Ascending aorta (tissue), 2 donors: ENCODE data around the gene MS4A2. TPM values are rescaled to one million over a fixed set of nuclear protein-coding genes. Genes with fewer than 3 reads are reported as not detected.

ENCODE experiments used
- DNase-seq, 2 donors: peaks; one replicate each; pipeline ENCODE4 v3.0.0-alpha.2; 2019; ENCODE audit warnings: low spot score in 2 of 2
- H3K27ac ChIP-seq, 2 donors: fragments of 200-600 bp; sonication (generic); one replicate each; pipeline ENCODE4 v1.5.1; 2016 to 2017; ENCODE audit warnings: mild to moderate bottlenecking in 1 of 2
- H3K27me3 ChIP-seq: fragments of 200-600 bp; sonication (generic); one replicate; pipeline ENCODE4 v1.5.1; 2017
- H3K36me3 ChIP-seq, 2 donors: fragments of 200-600 bp; sonication (generic); one replicate each; pipeline ENCODE4 v1.5.1; 2016
- H3K4me1 ChIP-seq, 2 donors: fragments of 200-600 bp; sonication (generic); one replicate each; pipeline ENCODE4 v1.5.1; 2016 to 2017; ENCODE audit warnings: mild to moderate bottlenecking in 1 of 2
- H3K4me3 ChIP-seq, 2 donors: fragments of 200-600 bp; sonication (generic); one replicate each; pipeline ENCODE4 v1.5.1; 2016 to 2017; ENCODE audit warnings: mild to moderate bottlenecking in 1 of 2
- H3K9me3 ChIP-seq, 2 donors: fragments of 200-600 bp; sonication (generic); one replicate each; pipeline ENCODE4 v1.5.1; 2016
- intact Hi-C: fragments of 100-400 bp; cut with DNase I; formaldehyde crosslinking; loops from one replicate; pipeline ENCODE4 v1.15.1; 2023
- total RNA-seq: library from RNA; depleted of rRNA; stranded (reverse); fragments of >200 nt; gene quantifications from one replicate; pipeline ENCODE4 v1.1.0, GENCODE V29; 2016
- TF ChIP-seq, protein P1 (sequence below), 3 experiments: fragments of 200-600 bp in 2 of 3; fragments of 450-650 bp in 1 of 3; sonication (generic) in 2 of 3; IDR thresholded peaks; one replicate each; pipeline ENCODE4 v1.5.1; 2016 to 2019; ENCODE audit warnings: antibody characterized with exemption in 3 of 3, mild to moderate bottlenecking in 1 of 3, moderate library complexity in 1 of 3

MS4A2 gene
- total RNA-seq, 1 donor from 2014 or later = not detected

DNA sequence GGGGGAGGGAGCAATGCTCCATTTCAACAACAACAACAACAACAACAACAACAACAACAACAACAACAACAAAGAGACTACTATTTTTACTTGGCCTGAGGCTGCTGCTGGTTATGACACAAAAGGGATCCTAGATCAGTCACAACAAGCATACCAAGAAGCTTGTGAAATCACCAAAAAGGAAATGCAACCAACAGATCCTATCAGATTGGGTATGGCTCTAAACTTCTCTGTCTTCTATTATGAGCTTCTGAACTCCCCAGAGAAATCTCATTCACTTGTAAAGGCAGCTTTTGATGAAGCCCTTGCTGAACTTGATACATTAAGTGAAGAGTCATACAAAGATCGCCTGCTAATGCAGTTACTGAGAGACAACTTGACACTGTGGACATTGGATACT, 10.5 kb upstream of the MS4A2 start:
- intact Hi-C loops = no loop called here
- Histone ChIP-seq H3K27me3 (no peaks in the 10 kb centered on the region), H3K4me1 (no peaks in the 10 kb centered on the region), H3K4me3 (no peak overlapping the region), H3K36me3 (no peaks in the 10 kb centered on the region), H3K9me3 (no peaks in the 10 kb centered on the region), H3K27ac (no peak overlapping the region)
- TF ChIP-seq, protein P1, sequence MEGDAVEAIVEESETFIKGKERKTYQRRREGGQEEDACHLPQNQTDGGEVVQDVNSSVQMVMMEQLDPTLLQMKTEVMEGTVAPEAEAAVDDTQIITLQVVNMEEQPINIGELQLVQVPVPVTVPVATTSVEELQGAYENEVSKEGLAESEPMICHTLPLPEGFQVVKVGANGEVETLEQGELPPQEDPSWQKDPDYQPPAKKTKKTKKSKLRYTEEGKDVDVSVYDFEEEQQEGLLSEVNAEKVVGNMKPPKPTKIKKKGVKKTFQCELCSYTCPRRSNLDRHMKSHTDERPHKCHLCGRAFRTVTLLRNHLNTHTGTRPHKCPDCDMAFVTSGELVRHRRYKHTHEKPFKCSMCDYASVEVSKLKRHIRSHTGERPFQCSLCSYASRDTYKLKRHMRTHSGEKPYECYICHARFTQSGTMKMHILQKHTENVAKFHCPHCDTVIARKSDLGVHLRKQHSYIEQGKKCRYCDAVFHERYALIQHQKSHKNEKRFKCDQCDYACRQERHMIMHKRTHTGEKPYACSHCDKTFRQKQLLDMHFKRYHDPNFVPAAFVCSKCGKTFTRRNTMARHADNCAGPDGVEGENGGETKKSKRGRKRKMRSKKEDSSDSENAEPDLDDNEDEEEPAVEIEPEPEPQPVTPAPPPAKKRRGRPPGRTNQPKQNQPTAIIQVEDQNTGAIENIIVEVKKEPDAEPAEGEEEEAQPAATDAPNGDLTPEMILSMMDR (IDR thresholded peaks at IDR 0.05) = no peak
- no peak for DNase-seq

DNA sequence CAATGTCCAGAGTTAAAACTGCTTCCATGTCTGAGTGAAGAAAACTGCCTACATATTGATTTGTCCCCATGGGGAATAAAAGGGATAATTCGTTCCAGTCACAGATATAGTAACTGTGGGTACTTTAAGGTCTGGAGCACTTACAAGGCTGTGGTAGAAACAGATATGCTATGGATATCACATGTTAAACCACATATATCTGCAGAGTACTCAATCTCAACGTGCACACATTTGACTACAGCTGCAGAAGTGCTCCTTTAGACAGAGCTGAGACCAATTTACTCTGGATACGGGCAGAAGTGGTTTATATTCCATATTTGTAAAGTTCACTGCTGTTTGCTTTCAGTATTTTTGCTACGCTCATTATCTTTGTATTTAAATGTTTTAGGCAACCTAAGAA, 9.7 kb upstream of the MS4A2 start:
- H3K27me3 ChIP-seq = no peaks in the 10 kb centered on the region
- TF ChIP-seq, protein P1 (IDR thresholded peaks at IDR 0.05) = no peak
- no peaks in the 10 kb centered on the region for H3K9me3 ChIP-seq
- no peak for DNase-seq
- no peaks in the 10 kb centered on the region for H3K36me3 ChIP-seq
- H3K4me3 ChIP-seq = no peak overlapping the region
- no peaks in the 10 kb centered on the region for H3K4me1 ChIP-seq
- no peak overlapping the region for H3K27ac ChIP-seq
- intact Hi-C loops = no loop called here

DNA sequence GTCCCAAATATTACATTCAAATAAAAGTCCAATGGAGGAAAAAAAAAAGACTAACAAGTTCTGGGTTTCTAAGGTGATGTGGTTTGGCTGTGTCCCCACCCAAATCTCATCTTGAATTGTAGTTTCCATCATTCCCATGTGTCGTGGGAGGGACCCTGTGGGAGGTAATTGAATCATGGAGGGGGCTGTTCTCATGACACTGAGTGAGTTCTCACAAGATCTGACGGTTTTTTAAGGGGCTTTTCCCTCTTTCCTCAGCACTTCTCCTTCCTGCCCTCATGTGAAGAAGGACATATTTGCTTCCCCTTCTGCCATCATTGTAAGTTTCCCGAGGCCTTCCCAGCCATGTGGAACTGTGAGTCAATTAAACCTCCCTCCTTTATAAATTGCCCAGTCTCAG, 7.9 kb upstream of the MS4A2 start:
- TF ChIP-seq, protein P1 (IDR thresholded peaks at IDR 0.05) = no peak
- H3K36me3 ChIP-seq = no peaks in the 10 kb centered on the region
- intact Hi-C loops = no loop called here
- no peak for DNase-seq
- H3K4me3 ChIP-seq = no peak overlapping the region
- H3K4me1 ChIP-seq = no peaks in the 10 kb centered on the region
- H3K27me3 ChIP-seq = no peaks in the 10 kb centered on the region
- no peak overlapping the region for H3K27ac ChIP-seq
- H3K9me3 ChIP-seq = no peaks in the 10 kb centered on the region

DNA sequence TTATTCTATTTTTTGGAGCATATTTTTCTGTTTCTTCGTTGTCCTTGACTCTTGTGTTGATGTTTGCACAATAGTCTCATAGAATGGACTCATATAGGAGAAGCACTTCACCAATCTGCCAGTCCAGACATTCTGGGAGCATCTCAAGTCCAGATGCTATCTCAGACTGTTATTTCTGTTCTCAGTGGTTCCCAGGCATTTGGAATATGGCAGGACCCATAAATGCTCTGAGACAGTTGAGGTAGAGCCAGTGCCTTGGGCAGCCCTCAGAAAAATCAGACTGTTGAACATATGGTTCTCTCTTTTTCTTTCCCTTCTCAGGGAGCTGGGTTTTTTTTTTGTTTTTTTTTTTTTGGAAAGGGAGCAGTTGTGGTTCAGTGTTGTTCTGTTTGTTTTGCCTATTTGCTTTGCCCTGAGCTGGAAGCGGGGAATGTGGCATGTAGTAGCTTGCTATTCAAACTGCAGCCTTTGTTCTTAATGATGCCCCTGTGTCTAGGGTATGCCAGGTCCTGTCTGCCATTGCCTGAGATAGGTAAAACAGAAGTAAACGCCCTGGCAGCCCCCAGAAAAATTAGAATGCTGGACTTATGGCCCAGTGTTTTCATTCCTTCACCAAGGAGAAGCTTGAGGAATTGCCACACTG, 3.7 kb upstream of the MS4A2 start:
- DNase-seq = no peak
- no peaks in the 10 kb centered on the region for H3K36me3 ChIP-seq
- H3K4me1 ChIP-seq = no peaks in the 10 kb centered on the region
- intact Hi-C loops = no loop called here
- no peaks in the 10 kb centered on the region for H3K9me3 ChIP-seq
- no peaks in the 10 kb centered on the region for H3K27me3 ChIP-seq
- no peak overlapping the region for H3K27ac ChIP-seq
- TF ChIP-seq, protein P1 (IDR thresholded peaks at IDR 0.05) = no peak
- no peak overlapping the region for H3K4me3 ChIP-seq

DNA sequence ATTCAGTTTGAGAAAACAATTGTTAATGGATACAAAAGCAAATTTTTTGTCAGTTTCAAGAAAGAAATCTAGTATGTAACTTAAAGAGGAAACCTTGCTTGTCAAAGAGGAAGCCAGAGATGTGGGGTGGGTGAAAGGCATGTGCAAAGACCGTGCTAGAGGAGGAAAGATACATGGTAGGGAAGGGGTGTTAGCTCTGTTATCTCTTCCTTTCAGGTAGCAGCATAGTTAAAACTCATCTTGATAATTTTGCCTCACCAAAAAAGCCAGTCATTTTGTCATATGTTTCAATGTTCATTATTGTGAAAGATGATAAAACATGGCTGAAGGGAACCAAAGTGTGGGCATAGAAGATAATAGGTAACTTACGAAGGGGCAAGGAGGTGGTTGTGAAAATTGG, 2.6 kb upstream of the MS4A2 start:
- Histone ChIP-seq H3K27ac (no peak overlapping the region), H3K4me3 (no peak overlapping the region), H3K27me3 (no peaks in the 10 kb centered on the region), H3K9me3 (no peaks in the 10 kb centered on the region), H3K4me1 (no peaks in the 10 kb centered on the region), H3K36me3 (no peaks in the 10 kb centered on the region)
- TF ChIP-seq, protein P1 (IDR thresholded peaks at IDR 0.05) = no peak
- DNase-seq = no peak
- intact Hi-C loops = no loop called here

DNA sequence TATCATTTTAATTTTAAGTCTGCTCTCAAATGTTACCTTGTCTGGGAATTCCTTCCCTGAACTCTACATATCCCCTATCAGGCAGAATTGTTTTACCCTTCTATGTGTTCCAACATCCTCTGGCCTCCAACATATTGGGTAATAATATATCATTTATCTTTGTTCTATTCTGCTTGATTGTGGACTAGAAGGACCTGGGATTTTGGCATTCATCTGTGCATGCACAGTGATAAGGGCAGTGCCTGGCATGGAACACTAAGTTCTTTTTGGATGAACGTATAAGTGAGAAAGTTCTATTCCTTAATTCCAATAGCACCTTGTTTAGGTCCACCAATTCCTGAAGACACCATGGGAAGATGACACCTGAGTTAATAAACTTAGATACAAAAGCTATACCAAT, 1.2 kb upstream of the MS4A2 start:
- no peaks in the 10 kb centered on the region for H3K4me1 ChIP-seq
- no peak for DNase-seq
- no peak overlapping the region for H3K27ac ChIP-seq
- intact Hi-C loops = no loop called here
- H3K4me3 ChIP-seq = no peak overlapping the region
- H3K36me3 ChIP-seq = no peaks in the 10 kb centered on the region
- TF ChIP-seq, protein P1 (IDR thresholded peaks at IDR 0.05) = no peak
- H3K9me3 ChIP-seq = no peaks in the 10 kb centered on the region
- no peaks in the 10 kb centered on the region for H3K27me3 ChIP-seq
